B cell (primary cell): Measurements from ENCODE around the gene BBIP1. TPM values are rescaled to one million over a fixed set of nuclear protein-coding genes. Genes with fewer than 3 reads are reported as not detected.

Experiments
- ATAC-seq: fragments of 200-7000 bp; cut with Tn5 transposase; one replicate; pipeline ENCODE4 v1.10.0; 2021; ENCODE audit warnings: low read depth, mild to moderate bottlenecking, moderate number of reproducible peaks, moderate library complexity
- CTCF ChIA-PET: fragments of 350-600 bp; sonication (Branson Sonifier 250); formaldehyde crosslinking; loops from one replicate; lab custom pipeline; 2021; ENCODE audit warnings: antibody characterized with exemption, inconsistent platforms; lab: Charles Lee
- POLR2A ChIA-PET: fragments of 350-600 bp; sonication (Branson Sonifier 250); formaldehyde crosslinking; loops from one replicate; lab custom pipeline; 2021; ENCODE audit warnings: antibody characterized with exemption; lab: Charles Lee
- DNase-seq: peaks from one replicate; pipeline ENCODE4 v3.0.0; 2013
- H2AFZ ChIP-seq: 2 replicates; pipeline ENCODE4 v1.6.1; 2012; ENCODE audit warnings: mild to moderate bottlenecking, low read depth, low read length; ENCODE audit not compliant: insufficient read depth, poor library complexity, severe bottlenecking
- H3K27ac ChIP-seq, 2 donors: 1 replicate in 1 of 2; 2 replicates in 1 of 2; pipeline ENCODE4 v1.5.1; 2012 to 2013; ENCODE audit warnings: low read length in 2 of 2, mild to moderate bottlenecking in 2 of 2, moderate library complexity in 1 of 2
- H3K27me3 ChIP-seq, 4 experiments: fragments of 200-600 bp in 1 of 4; sonication (generic) in 1 of 4; replicated peaks in 1 of 4; 1 replicate in 2 of 4; 2 replicates in 2 of 4; pipeline versions ENCODE4 v1.6.1 to v1.7.0; 2013 to 2016; ENCODE audit warnings: low read length in 3 of 4, mild to moderate bottlenecking in 2 of 4, mixed read lengths in 1 of 4, moderate library complexity in 1 of 4; ENCODE audit not compliant: insufficient read depth in 4 of 4, control insufficient read depth in 3 of 4; ENCODE audit errors: control extremely low read depth in 1 of 4
- H3K36me3 ChIP-seq, 2 experiments: replicated peaks in 1 of 2; 1 replicate in 1 of 2; 2 replicates in 1 of 2; pipeline versions ENCODE4 v1.6.1 to v1.7.1; 2013; ENCODE audit warnings: low read length in 1 of 2; ENCODE audit not compliant: insufficient read depth in 2 of 2, control insufficient read depth in 1 of 2; ENCODE audit errors: control extremely low read depth in 1 of 2, extremely low read depth in 1 of 2
- H3K4me1 ChIP-seq, 2 donors: fragments of 200-600 bp in 1 of 2; sonication (generic) in 1 of 2; 1 replicate in 1 of 2; 2 replicates in 1 of 2; pipeline versions ENCODE4 v1.5.1 to v1.6.1; 2013 to 2017; ENCODE audit warnings: low read length in 2 of 2; ENCODE audit not compliant: control insufficient read depth in 2 of 2, insufficient read depth in 2 of 2
- H3K4me2 ChIP-seq: replicated peaks from 2 replicates; pipeline ENCODE3; 2012; ENCODE audit warnings: mild to moderate bottlenecking, low read depth, low read length; ENCODE audit not compliant: poor library complexity, severe bottlenecking
- H3K4me3 ChIP-seq, 5 experiments: fragments of 200-600 bp in 1 of 5; sonication (generic) in 1 of 5; 1 replicate in 3 of 5; 2 replicates in 2 of 5; pipeline versions ENCODE4 v1.5.1 to v1.7.0; 2011 to 2016; ENCODE audit warnings: low read length in 4 of 5, mild to moderate bottlenecking in 4 of 5, low read depth in 2 of 5, control low read depth in 1 of 5, moderate library complexity in 1 of 5; ENCODE audit not compliant: insufficient read depth in 1 of 5; ENCODE audit errors: control extremely low read depth in 1 of 5, extremely low read depth in 1 of 5
- H3K79me2 ChIP-seq: fragments of 200-600 bp; sonication (generic); one replicate; pipeline ENCODE4 v1.6.0; 2016; ENCODE audit warnings: low read length; ENCODE audit not compliant: control insufficient read depth, insufficient read depth
- H3K9ac ChIP-seq: fragments of 200-600 bp; sonication (generic); 2 replicates; pipeline ENCODE4 v1.6.1; 2017; ENCODE audit warnings: mild to moderate bottlenecking, low read length, moderate library complexity
- H3K9me3 ChIP-seq, 3 donors: one replicate each; pipeline versions ENCODE4 v1.6.1 to v1.7.1; 2013; ENCODE audit warnings: low read length in 2 of 3; ENCODE audit not compliant: control insufficient read depth in 2 of 3, insufficient read depth in 1 of 3; ENCODE audit errors: control extremely low read depth in 1 of 3
- H4K20me1 ChIP-seq: 2 replicates; pipeline ENCODE4 v1.6.0; 2012; ENCODE audit warnings: mild to moderate bottlenecking, low read length; ENCODE audit not compliant: insufficient read depth, control insufficient read depth, poor library complexity, severe bottlenecking
- H3K27ac Mint-ChIP-seq: one replicate; pipeline ENCODE4 v1.8.0; 2021; ENCODE audit warnings: mixed read lengths
- H3K27me3 Mint-ChIP-seq: one replicate; pipeline ENCODE4 v1.8.0; 2021; ENCODE audit warnings: mixed read lengths
- H3K4me1 Mint-ChIP-seq: one replicate; pipeline ENCODE4 v1.8.0; 2021; ENCODE audit warnings: mixed read lengths
- H3K4me3 Mint-ChIP-seq: one replicate; pipeline ENCODE4 v1.8.0; 2021; ENCODE audit warnings: mixed read lengths
- H3K9me3 Mint-ChIP-seq: one replicate; pipeline ENCODE4 v1.8.0; 2022; ENCODE audit warnings: mixed read lengths; ENCODE audit not compliant: insufficient read depth
- EZH2 ChIP-seq: IDR thresholded peaks from 2 replicates; pipeline ENCODE4 v1.6.1; 2012; ENCODE audit warnings: borderline replicate concordance, low read depth, mild to moderate bottlenecking, moderate library complexity, low read length; ENCODE audit not compliant: insufficient read depth, poor library complexity, severe bottlenecking
- WGBS: methylation state at CpG from one replicate; pipeline ENCODE4 v1.1.5; 2013; ENCODE audit warnings: missing lambda C conversion rate; ENCODE audit not compliant: insufficient coverage; 5-methylcytosine and 5-hydroxymethylcytosine counted together
- intact Hi-C: fragments of 100-400 bp; cut with micrococcal nuclease; formaldehyde crosslinking; loops from one replicate; pipeline ENCODE4 v1.10.0; 2022
- polyA plus RNA-seq: library from polyadenylated mRNA; depleted of rRNA; stranded (reverse); fragments of >200 nt; gene quantifications from 2 replicates; pipeline ENCODE4 v1.2.3, GENCODE V29; 2012
- total RNA-seq, 2 donors: library from RNA; stranded (reverse); fragments of 120-200 nt in 1 of 2; gene quantifications; 1 replicate in 1 of 2; 2 replicates in 1 of 2; pipeline versions ENCODE4 v1.2.3 to v1.2.4, GENCODE V29; 2013 to 2022
- TF ChIP-seq, protein P1 (sequence below): fragments of 200-600 bp; IDR thresholded peaks from one replicate; pipeline ENCODE4 v1.8.0; 2022; ENCODE audit warnings: antibody characterized with exemption, mild to moderate bottlenecking

The BBIP1 gene
- total and polyA plus RNA-seq, 2 donors (not counting 1 experiment from before 2014, with no cell fraction given), result 10.6 to 46.1 TPM

DNA sequence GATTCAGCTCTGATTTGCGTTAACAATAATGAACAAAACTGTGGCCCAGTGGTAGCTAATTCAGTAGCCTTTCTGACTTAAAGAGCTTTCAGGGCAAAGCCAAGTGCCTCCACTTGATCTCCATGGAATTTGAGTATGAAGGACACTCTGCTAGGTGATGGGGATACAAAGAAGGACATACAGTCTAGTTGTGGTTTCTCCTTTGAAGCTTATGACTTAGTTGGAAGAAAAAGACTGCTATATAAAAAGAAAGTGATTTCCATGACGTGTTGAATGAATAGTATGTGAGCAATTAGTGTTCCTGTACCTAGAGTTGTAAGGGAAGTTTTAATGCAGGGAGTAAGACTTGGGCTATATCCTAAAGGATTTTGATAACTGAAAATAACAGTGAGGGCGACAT is 39.0 kb downstream of the BBIP1 start:
- CTCF ChIA-PET, result interaction anchor here (1.2 to 10.5 kb wide), 4 partner anchors 13 to 134 kb away, joined by 3 to 93 read pairs (median 8); no protein-coding TSS in a partner anchor
- WGBS, result 91% methylated on average over 3 of the region's 3 CpGs
- Histone ChIP-seq H3K4me1 (peaks cover 5 to 10% of the 10 kb centered on the region in 2 donors), H3K4me3 (no peak overlapping the region), H3K9ac (no peak overlapping the region), H3K27me3 (no peaks in the 10 kb centered on the region), H2AFZ (no peak overlapping the region), H3K79me2 (peaks cover 49% of the 10 kb centered on the region), H4K20me1 (peaks cover 27% of the 10 kb centered on the region), H3K27ac (no peak overlapping the region), H3K4me2 (no peak overlapping the region), H3K36me3 (peaks cover 0 to 86% of the 10 kb centered on the region in 2 experiments), H3K9me3 (no peaks in the 10 kb centered on the region)
- TF ChIP-seq, protein P1, sequence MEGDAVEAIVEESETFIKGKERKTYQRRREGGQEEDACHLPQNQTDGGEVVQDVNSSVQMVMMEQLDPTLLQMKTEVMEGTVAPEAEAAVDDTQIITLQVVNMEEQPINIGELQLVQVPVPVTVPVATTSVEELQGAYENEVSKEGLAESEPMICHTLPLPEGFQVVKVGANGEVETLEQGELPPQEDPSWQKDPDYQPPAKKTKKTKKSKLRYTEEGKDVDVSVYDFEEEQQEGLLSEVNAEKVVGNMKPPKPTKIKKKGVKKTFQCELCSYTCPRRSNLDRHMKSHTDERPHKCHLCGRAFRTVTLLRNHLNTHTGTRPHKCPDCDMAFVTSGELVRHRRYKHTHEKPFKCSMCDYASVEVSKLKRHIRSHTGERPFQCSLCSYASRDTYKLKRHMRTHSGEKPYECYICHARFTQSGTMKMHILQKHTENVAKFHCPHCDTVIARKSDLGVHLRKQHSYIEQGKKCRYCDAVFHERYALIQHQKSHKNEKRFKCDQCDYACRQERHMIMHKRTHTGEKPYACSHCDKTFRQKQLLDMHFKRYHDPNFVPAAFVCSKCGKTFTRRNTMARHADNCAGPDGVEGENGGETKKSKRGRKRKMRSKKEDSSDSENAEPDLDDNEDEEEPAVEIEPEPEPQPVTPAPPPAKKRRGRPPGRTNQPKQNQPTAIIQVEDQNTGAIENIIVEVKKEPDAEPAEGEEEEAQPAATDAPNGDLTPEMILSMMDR, result no peak
- no peak for TF ChIP-seq EZH2
- ATAC-seq (no peak), DNase-seq (no peak)
- intact Hi-C loops, result no loop called here
- no peak overlapping the region for H3K4me3 Mint-ChIP-seq
- H3K9me3 Mint-ChIP-seq, result no peaks in the 10 kb centered on the region
- no peaks in the 10 kb centered on the region for H3K27me3 Mint-ChIP-seq
- POLR2A ChIA-PET, result interaction anchor here (1.2 to 1.3 kb wide), 2 partner anchors 8 to 38 kb away, joined by 3 to 5 read pairs; partner anchors contain the start of gene PDCD4
- H3K4me1 Mint-ChIP-seq, result peaks cover 43% of the 10 kb centered on the region
- H3K27ac Mint-ChIP-seq, result peak overlapping the region; percentile 6

DNA sequence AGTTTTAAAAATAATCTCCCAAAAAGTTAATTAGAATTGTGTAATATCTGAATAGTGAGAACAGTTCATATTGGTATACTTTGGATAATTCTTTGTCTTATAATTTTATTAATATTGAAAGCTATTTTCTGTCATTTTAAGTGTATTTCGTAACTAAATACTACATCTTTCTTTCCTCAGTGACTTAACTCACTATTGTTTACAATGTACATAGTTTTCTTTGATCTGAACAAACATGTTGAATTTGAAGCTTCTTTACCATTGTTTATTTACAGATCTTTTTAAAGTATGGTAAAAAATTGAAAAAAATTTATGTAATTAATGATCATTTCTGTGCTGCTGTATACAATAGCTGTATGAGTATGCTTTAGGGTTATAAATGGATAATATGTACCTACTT is 42.2 kb downstream of the BBIP1 start:
- H3K4me1 ChIP-seq, result peaks cover 12% of the 10 kb centered on the region in 2 donors
- H3K4me3 ChIP-seq, result no peak overlapping the region
- H3K27ac ChIP-seq, result peak overlapping the region in 1 of 2 donors; percentile 62
- no peaks in the 10 kb centered on the region for H3K27me3 Mint-ChIP-seq
- H3K36me3 ChIP-seq, result peaks cover 0 to 54% of the 10 kb centered on the region in 2 experiments
- DNase-seq (no peak), ATAC-seq (no peak)
- no CpG with 5 or more reads among the region's 1 CpG for WGBS
- ChIA-PET POLR2A (interaction anchor here (0.6 to 1.5 kb wide), 2 partner anchors 35 to 73 kb away, joined by 4 to 5 read pairs; no protein-coding TSS in a partner anchor), CTCF (interaction anchor here (0.6 to 10.5 kb wide), 12 partner anchors 11 to 131 kb away, joined by 3 to 93 read pairs (median 5); no protein-coding TSS in a partner anchor)
- H3K27me3 ChIP-seq, result no peaks in the 10 kb centered on the region
- H3K4me2 ChIP-seq, result no peak overlapping the region
- H3K9me3 ChIP-seq, result no peaks in the 10 kb centered on the region
- peaks cover 75% of the 10 kb centered on the region for H3K79me2 ChIP-seq
- TF ChIP-seq EZH2, result no peak
- TF ChIP-seq, protein P1, result no peak
- no peaks in the 10 kb centered on the region for H3K9me3 Mint-ChIP-seq
- peaks cover 30% of the 10 kb centered on the region for H4K20me1 ChIP-seq
- intact Hi-C loops, result no loop called here
- H3K27ac Mint-ChIP-seq, result no peak overlapping the region
- H3K9ac ChIP-seq, result no peak overlapping the region
- no peak overlapping the region for H3K4me3 Mint-ChIP-seq
- peaks cover 42% of the 10 kb centered on the region for H3K4me1 Mint-ChIP-seq
- no peak overlapping the region for H2AFZ ChIP-seq
